ENCODE results near the gene CNTNAP5.

Gene CNTNAP5

GRCh38 chr2:124589971-124590370 lies 564.9 kb downstream of the CNTNAP5 start:
- ChIA-PET POLR2A (ENCODE audit: low non-redundant PET) (no interaction called here), CTCF (no interaction called here)
- DNase-seq (ENCODE audit: low spot score), result no peak
- no peak for TF ChIP-seq CTCF (conservative IDR thresholded peaks at IDR 0.05; ENCODE audit: low read depth)
- no peak overlapping the region for H3K27ac ChIP-seq

DNA sequence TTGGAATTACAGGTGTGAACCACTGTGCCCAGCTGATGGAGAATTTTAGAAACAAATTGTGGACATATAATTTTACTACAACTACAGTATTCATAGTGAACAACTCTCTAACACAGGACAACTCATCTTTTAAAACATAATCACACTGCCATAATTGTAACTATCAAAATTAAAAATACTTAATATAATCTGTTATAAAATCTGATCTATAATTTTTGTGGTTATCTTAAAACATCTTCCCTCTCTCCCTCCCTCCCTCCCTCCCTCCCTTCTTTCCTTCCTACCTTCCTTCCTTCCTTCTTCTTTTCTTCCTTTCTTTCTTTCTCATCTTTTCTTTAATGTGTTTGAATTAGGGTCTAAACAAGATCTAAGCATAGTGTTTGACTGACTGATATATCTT lies 577.7 kb downstream of the CNTNAP5 start:
- CTCF ChIA-PET, result no interaction called here
- POLR2A ChIA-PET (ENCODE audit: low non-redundant PET), result no interaction called here
- TF ChIP-seq CTCF (conservative IDR thresholded peaks at IDR 0.05; ENCODE audit: low read depth), result no peak
- DNase-seq (ENCODE audit: low spot score), result no peak
- H3K27ac ChIP-seq, result no peak overlapping the region

DNA sequence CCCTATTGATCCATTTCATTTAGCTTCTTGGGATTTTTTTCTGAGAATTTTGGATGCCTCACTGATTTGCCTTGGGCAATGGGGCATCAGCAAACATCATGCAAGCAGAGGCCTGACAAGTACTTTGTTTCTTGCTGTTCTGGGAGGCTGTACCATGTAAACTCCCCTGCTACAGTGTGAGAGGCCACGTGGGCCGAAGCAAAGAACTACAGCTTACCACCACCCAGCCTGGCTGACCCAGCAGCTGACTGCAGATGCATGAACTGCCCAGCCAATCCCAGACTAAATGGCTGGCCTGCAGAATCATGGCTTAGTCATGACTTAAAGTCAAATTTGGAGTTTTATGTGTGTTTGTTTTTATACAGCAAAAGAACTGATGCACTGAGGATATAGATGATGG lies 579.9 kb downstream of the CNTNAP5 start:
- TF ChIP-seq CTCF (conservative IDR thresholded peaks at IDR 0.05; ENCODE audit: low read depth), result no peak
- H3K27ac ChIP-seq, result no peak overlapping the region
- ChIA-PET POLR2A (ENCODE audit: low non-redundant PET) (no interaction called here), CTCF (no interaction called here)
- DNase-seq (ENCODE audit: low spot score), result no peak

- TF ChIP-seq CTCF (conservative IDR thresholded peaks at IDR 0.05; ENCODE audit: low read depth), result no peak
- ChIA-PET CTCF (no interaction called here), POLR2A (ENCODE audit: low non-redundant PET) (no interaction called here)
- DNase-seq (ENCODE audit: low spot score), result no peak
- no peak overlapping the region for H3K27ac ChIP-seq
These were observed 582.6 kb downstream of the CNTNAP5 start for GRCh38 chr2:124607679-124608078.

DNA sequence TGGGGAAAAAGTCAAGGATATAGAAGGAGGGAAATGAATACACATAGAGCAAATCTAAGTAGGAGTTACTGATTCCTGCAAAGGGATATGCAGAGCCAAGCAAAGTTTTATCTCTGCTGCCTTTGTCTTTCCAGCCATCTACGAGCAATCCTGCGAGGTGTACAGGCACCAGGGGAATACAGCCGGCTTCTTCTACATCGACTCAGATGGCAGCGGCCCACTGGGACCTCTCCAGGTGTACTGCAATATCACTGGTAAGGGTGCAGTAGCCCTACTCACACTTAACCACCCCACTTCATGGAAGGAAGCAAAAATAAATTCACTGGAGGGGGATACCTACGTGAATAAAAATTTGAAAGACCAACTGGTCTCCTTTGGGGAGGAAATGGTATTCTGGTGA lies 584.6 kb downstream of the CNTNAP5 start:
- ChIA-PET CTCF (no interaction called here), POLR2A (ENCODE audit: low non-redundant PET) (no interaction called here)
- DNase-seq (ENCODE audit: low spot score), result no peak
- no peak overlapping the region for H3K27ac ChIP-seq
- no peak for TF ChIP-seq CTCF (conservative IDR thresholded peaks at IDR 0.05; ENCODE audit: low read depth)

DNA sequence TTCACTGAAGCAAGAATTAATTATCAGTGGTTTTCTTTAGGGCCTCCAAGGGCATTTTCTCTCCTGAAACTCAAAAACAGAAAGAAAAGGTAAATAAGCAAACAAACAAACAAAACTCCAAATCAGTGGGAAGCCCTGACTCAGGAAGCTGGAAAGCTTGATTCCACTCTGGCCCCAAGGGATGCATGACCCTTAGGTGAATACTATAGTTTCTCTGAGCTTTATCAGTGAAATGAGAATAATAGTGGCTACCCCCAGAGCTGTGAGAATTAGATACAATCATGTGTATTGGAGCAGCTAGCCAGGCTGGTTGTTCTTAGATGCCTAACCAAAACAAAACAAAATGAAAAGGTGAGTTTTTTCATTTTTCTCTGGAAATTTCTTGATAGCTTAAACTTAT lies 585.1 kb downstream of the CNTNAP5 start:
- POLR2A ChIA-PET (ENCODE audit: low non-redundant PET), result no interaction called here
- no peak overlapping the region for H3K27ac ChIP-seq
- TF ChIP-seq CTCF (conservative IDR thresholded peaks at IDR 0.05; ENCODE audit: low read depth), result no peak
- CTCF ChIA-PET, result no interaction called here
- no peak for DNase-seq (ENCODE audit: low spot score)

GRCh38 chr2:124610866-124611265 lies 585.8 kb downstream of the CNTNAP5 start:
- ChIA-PET POLR2A (ENCODE audit: low non-redundant PET) (no interaction called here), CTCF (no interaction called here)
- no peak overlapping the region for H3K27ac ChIP-seq
- no peak for TF ChIP-seq CTCF (conservative IDR thresholded peaks at IDR 0.05; ENCODE audit: low read depth)
- no peak for DNase-seq (ENCODE audit: low spot score)
